Fibroblast of skin of left biceps (primary cell): ENCODE results near the gene TFCP2L1.

ENCODE experiments used
- DNase-seq, 2 experiments: peaks; one replicate each; pipeline ENCODE4 v3.0.0-alpha.2; 2013; ENCODE audit warnings: low read depth in 2 of 2

TFCP2L1 gene

GRCh38 chr2:121172456-121172855 lies 112.5 kb downstream of the TFCP2L1 start:
- DNase-seq, result no peak

DNA sequence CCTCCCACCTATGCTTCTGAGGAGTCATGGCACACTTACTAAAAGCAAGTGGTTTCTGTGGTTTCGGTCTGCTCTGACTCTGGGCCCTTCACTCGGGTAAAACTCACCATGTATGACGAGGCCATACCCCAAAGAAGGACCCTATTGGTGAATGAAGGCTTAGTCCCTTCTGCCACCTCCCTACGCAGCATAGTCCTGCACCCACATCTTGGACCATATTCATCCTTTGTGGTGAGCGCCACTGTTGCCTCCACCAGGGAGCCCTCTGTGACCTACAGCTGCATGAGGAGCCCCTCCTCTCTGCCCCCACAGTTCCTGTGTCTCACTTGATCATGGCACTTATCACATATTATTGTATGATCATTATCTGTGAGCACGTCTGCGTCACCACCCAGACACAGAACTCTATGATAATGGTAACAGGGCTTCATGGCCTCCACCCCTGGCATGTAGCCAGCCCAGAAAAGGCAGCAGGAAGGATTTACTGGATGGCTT lies 113.3 kb downstream of the TFCP2L1 start:
- no peak for DNase-seq

GRCh38 chr2:121170577-121170976 lies 114.4 kb downstream of the TFCP2L1 start:
- DNase-seq, result no peak

DNA sequence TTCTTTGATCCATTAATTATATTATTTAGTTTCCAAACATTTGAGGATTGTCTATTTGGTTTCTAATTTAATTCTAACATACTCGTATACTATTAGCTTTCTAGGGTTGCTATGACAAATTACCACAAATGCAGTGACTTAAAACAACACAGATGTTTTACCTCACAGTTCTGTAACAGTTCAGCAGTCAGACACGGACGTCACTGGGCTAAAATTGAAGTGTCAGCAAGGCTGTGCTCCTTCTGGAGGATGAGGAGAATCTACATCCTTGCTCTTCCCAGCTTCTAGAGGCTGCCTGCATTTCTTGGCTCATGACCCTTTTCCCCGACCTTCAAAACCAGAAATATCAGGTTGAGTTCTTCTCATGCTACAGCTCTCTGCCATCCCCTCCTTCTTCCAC lies 117.6 kb downstream of the TFCP2L1 start:
- DNase-seq, result no peak
